Gastroesophageal sphincter (tissue), 4 donors: Measurements from ENCODE around the gene A1BG. TPM values are rescaled to one million over a fixed set of nuclear protein-coding genes. Genes with fewer than 3 reads are reported as not detected.

Source experiments
- ATAC-seq: fragments of 150-250 bp; one replicate; pipeline ENCODE4 v1.9.1; 2016; ENCODE audit warnings: mild to moderate bottlenecking, moderate library complexity
- H3K27ac ChIP-seq, 4 donors: fragments of 200-600 bp; sonication (generic) in 3 of 4; 1 replicate in 3 of 4; 2 replicates in 1 of 4; pipeline ENCODE4 v1.5.1; 2016 to 2019
- H3K27me3 ChIP-seq: fragments of 200-600 bp; sonication (generic); one replicate; pipeline ENCODE4 v1.5.1; 2019
- H3K36me3 ChIP-seq, 2 donors: fragments of 200-600 bp; sonication (generic); one replicate each; pipeline ENCODE4 v1.5.1; 2019; ENCODE audit warnings: control low read depth in 1 of 2
- H3K4me1 ChIP-seq, 3 donors: fragments of 200-600 bp; sonication (generic); 1 replicate in 2 of 3; 2 replicates in 1 of 3; pipeline ENCODE4 v1.5.1; 2016 to 2019; ENCODE audit warnings: control low read depth in 2 of 3
- H3K4me3 ChIP-seq, 2 donors: fragments of 200-600 bp; sonication (generic); one replicate each; pipeline ENCODE4 v1.5.1; 2019; ENCODE audit warnings: mild to moderate bottlenecking in 1 of 2, moderate library complexity in 1 of 2
- H3K9me3 ChIP-seq, 3 donors: fragments of 200-600 bp; sonication (generic); one replicate each; pipeline ENCODE4 v1.5.1; 2017 to 2019; ENCODE audit warnings: control low read depth in 2 of 3
- CTCF ChIP-seq, 4 experiments: fragments of 200-600 bp in 2 of 4; fragments of 450-650 bp in 2 of 4; sonication (generic) in 1 of 4; IDR thresholded peaks; one replicate each; pipeline ENCODE4 v1.5.1; 2017 to 2019; ENCODE audit warnings: antibody characterized with exemption in 4 of 4, mild to moderate bottlenecking in 2 of 4, moderate library complexity in 2 of 4
- EP300 ChIP-seq: sonication (generic); formaldehyde crosslinking; IDR thresholded peaks from one replicate; pipeline ENCODE4 v1.6.1; 2017; ENCODE audit warnings: antibody characterized with exemption, mild to moderate bottlenecking
- POLR2A ChIP-seq, 2 donors: fragments of 450-650 bp; IDR thresholded peaks; one replicate each; pipeline ENCODE4 v1.6.1; 2017; ENCODE audit warnings: antibody characterized with exemption in 2 of 2, mild to moderate bottlenecking in 2 of 2, moderate library complexity in 1 of 2
- POLR2AphosphoS5 ChIP-seq: sonication (generic); formaldehyde crosslinking; IDR thresholded peaks from one replicate; pipeline ENCODE4 v1.6.1; 2017; ENCODE audit warnings: antibody characterized with exemption
- WGBS, 2 donors: methylation state at CpG; one replicate each; pipeline ENCODE4 v1.1.5; 2018; ENCODE audit warnings: low coverage in 1 of 2; 5-methylcytosine and 5-hydroxymethylcytosine counted together
- total RNA-seq, 4 donors: library from RNA; depleted of rRNA; stranded (reverse); fragments of >200 nt; gene quantifications; one replicate each; pipeline ENCODE4 v1.1.0, GENCODE V29; 2016

Gene A1BG
- total RNA-seq, 4 donors from 2014 or later = 2.3 to 20.7 (median 7.5) TPM

GRCh38 chr19:58386576-58387337 is 33.5 kb upstream of the A1BG start, which contains the start of gene RPS5:
RPS5 (plus strand) TSS chr19:58387269; CDS start chr19:58388138, 869 bp downstream.
- Histone ChIP-seq H3K4me3 (peak within 1 kb of the TSS; percentile 64), H3K27me3 (no peaks in the 10 kb centered on the region), H3K36me3 (peaks cover 0 to 37% of the 10 kb centered on the region in 2 donors), H3K27ac (peak within 1 kb of the TSS; percentile 89 to 98 (median 94)), H3K9me3 (no peaks in the 10 kb centered on the region), H3K4me1 (peaks cover 3 to 67% (median 20%) of the 10 kb centered on the region in 3 donors)
- TF ChIP-seq CTCF (IDR thresholded peaks at IDR 0.05) = peak in 1 of 4 experiments; percentile 13
- TF ChIP-seq POLR2A (IDR thresholded peaks at IDR 0.05) = peak; percentile 36 to 73
- TF ChIP-seq EP300 = no peak
- peak; percentile 79 for TF ChIP-seq POLR2AphosphoS5
- WGBS, 2 donors = 0% methylated on average over 14 of the region's 64 CpGs; no CpG with 5 or more reads in 1 of the 2 donors
- ATAC-seq = peak; percentile 98

DNA sequence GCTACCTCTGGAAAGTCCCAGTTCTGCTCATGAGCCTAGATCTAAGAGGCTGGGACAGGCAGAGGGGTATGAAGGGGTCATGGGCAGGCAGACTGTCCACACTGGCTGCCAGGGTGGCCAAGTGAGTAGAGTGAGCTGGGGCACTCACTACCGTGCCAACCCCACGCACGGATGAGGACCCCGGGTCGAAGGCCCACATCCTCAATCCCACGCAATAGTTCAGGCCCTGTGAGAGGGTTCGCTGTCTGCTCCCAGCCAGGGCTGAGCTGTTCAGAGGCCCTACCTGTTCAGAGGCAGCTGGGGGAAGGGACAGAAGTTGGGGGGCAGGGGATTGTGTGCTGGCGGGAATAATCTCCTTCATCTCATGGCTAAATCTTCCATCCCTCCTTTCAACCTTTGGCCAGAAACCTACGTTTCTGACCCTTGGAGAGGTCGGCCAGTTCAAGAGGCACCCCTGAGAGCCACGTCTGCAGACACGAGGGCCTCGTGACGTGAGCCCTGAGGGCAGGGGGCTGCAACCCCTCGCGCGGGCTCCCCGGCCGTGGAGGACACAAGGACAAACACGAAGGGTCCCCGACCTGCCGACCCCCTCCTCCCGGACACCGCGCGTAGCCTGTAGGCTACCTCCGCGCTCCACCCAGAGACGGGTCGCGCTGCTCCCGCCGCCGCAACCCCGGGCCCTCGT is 32.7 kb upstream of the A1BG start:
- Histone ChIP-seq H3K36me3 (peaks cover 0 to 30% of the 10 kb centered on the region in 2 donors), H3K27ac (peak overlapping the region; percentile 89 to 98 (median 94)), H3K4me3 (peak overlapping the region; percentile 64), H3K4me1 (peaks cover 3 to 70% (median 24%) of the 10 kb centered on the region in 3 donors), H3K27me3 (no peaks in the 10 kb centered on the region), H3K9me3 (no peaks in the 10 kb centered on the region)
- WGBS, 2 donors = 3 to 24% methylated on average over 5 to 8 of the region's 36 CpGs
- TF ChIP-seq EP300 = no peak
- TF ChIP-seq POLR2AphosphoS5 = no peak
- TF ChIP-seq CTCF (IDR thresholded peaks at IDR 0.05) = no peak
- TF ChIP-seq POLR2A (IDR thresholded peaks at IDR 0.05) = no peak
- no peak for ATAC-seq

GRCh38 chr19:58385313-58385890 is 32.1 kb upstream of the A1BG start:
- no peaks in the 10 kb centered on the region for H3K27me3 ChIP-seq
- ATAC-seq = no peak
- peak overlapping the region in 1 of 2 donors; percentile 64 for H3K4me3 ChIP-seq
- TF ChIP-seq POLR2A (IDR thresholded peaks at IDR 0.05) = no peak
- TF ChIP-seq EP300 = no peak
- no peak for TF ChIP-seq CTCF (IDR thresholded peaks at IDR 0.05)
- no peaks in the 10 kb centered on the region for H3K9me3 ChIP-seq
- H3K36me3 ChIP-seq = peaks cover 0 to 24% of the 10 kb centered on the region in 2 donors
- 60 to 80% methylated on average over 1 to 3 of the region's 9 CpGs for WGBS, 2 donors
- peaks cover 3 to 66% (median 24%) of the 10 kb centered on the region in 3 donors for H3K4me1 ChIP-seq
- H3K27ac ChIP-seq = peak overlapping the region in 3 of 4 donors; percentile 93 to 98 (median 96)

GRCh38 chr19:58382997-58383603 is 29.8 kb upstream of the A1BG start:
- no peaks in the 10 kb centered on the region for H3K27me3 ChIP-seq
- TF ChIP-seq POLR2AphosphoS5 (no peak), POLR2A (IDR thresholded peaks at IDR 0.05) (peak in 1 of 2 donors; percentile 11), EP300 (no peak), CTCF (IDR thresholded peaks at IDR 0.05) (no peak)
- peaks cover 3 to 57% (median 34%) of the 10 kb centered on the region in 3 donors for H3K4me1 ChIP-seq

More at GRCh38 chr19:58382997-58383603, 29.8 kb upstream of the A1BG start:
- ATAC-seq = no peak
- Histone ChIP-seq H3K27ac (no peak overlapping the region), H3K4me3 (no peak overlapping the region), H3K9me3 (no peaks in the 10 kb centered on the region), H3K36me3 (peaks cover 0 to 2% of the 10 kb centered on the region in 2 donors)
- WGBS, 2 donors = 100% methylated on average over 1 of the region's 6 CpGs; no CpG with 5 or more reads in 1 of the 2 donors
